PC-3 (cell line): ENCODE results near the gene SYNGR2. TPM values are rescaled to one million over a fixed set of nuclear protein-coding genes. Genes with fewer than 3 reads are reported as not detected.

ENCODE experiments used
- ATAC-seq: fragments of 200-7000 bp; cut with Tn5 transposase; 2 replicates; pipeline ENCODE4 v1.9.1; 2020; ENCODE audit warnings: mild to moderate bottlenecking, moderate library complexity
- BruUV-seq: library from RNA; stranded (reverse); fragments of 400-500 nt; replicated peaks from 2 replicates; lab custom pipeline; 2021; lab: Mats Ljungman, UMichigan
- CTCF ChIA-PET: fragments of 300-600 bp; sonication (Branson Sonifier 250); formaldehyde crosslinking; loops from one replicate; lab custom pipeline; 2022; ENCODE audit warnings: antibody characterized with exemption; lab: Charles Lee
- POLR2A ChIA-PET: fragments of 300-600 bp; sonication (Branson Sonifier 250); formaldehyde crosslinking; loops from one replicate; lab custom pipeline; 2022; ENCODE audit warnings: antibody characterized with exemption; ENCODE audit not compliant: unreplicated experiment; lab: Charles Lee
- DNase-seq: peaks from one replicate; pipeline ENCODE4 v3.0.0-alpha.2; 2015
- H2AFZ ChIP-seq: fragments of 300-600 bp; sonication (generic); 2 replicates; pipeline ENCODE4 v1.6.0; 2016; ENCODE audit warnings: antibody characterized with exemption, low read length
- H3F3A ChIP-seq: fragments of 300-600 bp; sonication (generic); one replicate; pipeline ENCODE4 v1.6.0; 2017; ENCODE audit warnings: antibody characterized with exemption, low read length, control low read depth, mild to moderate bottlenecking; ENCODE audit not compliant: unreplicated experiment
- H3K27ac ChIP-seq: fragments of 300-600 bp; sonication (generic); 2 replicates; pipeline ENCODE4 v1.5.1; 2016; ENCODE audit warnings: mild to moderate bottlenecking, low read length
- H3K27me3 ChIP-seq: fragments of 300-600 bp; sonication (generic); 2 replicates; pipeline ENCODE4 v1.6.1; 2016; ENCODE audit warnings: low read length, mixed read lengths
- H3K36me3 ChIP-seq: fragments of 300-600 bp; sonication (generic); 2 replicates; pipeline ENCODE4 v1.6.1; 2016; ENCODE audit warnings: low read depth, mixed run types, low read length, mixed read lengths
- H3K4me1 ChIP-seq: fragments of 300-600 bp; sonication (generic); 2 replicates; pipeline ENCODE4 v1.5.1; 2016; ENCODE audit warnings: low read length; ENCODE audit not compliant: insufficient read depth
- H3K4me2 ChIP-seq: fragments of 300-600 bp; sonication (generic); 2 replicates; pipeline ENCODE4 v1.6.0; 2016; ENCODE audit warnings: low read length
- H3K4me3 ChIP-seq: fragments of 300-600 bp; sonication (generic); 2 replicates; pipeline ENCODE4 v1.5.1; 2016; ENCODE audit warnings: mild to moderate bottlenecking, low read length, mixed read lengths
- H3K79me2 ChIP-seq: fragments of 300-600 bp; sonication (generic); 2 replicates; pipeline ENCODE4 v1.6.1; 2017; ENCODE audit warnings: low read length, mixed read lengths
- H3K9ac ChIP-seq: fragments of 300-600 bp; sonication (generic); 2 replicates; pipeline ENCODE4 v1.6.0; 2016; ENCODE audit warnings: mild to moderate bottlenecking, low read length
- H3K9me2 ChIP-seq: fragments of 300-600 bp; sonication (generic); replicated peaks from 2 replicates; pipeline ENCODE4 v1.6.1; 2016; ENCODE audit warnings: mixed run types, low read length, mixed read lengths
- H3K9me3 ChIP-seq: fragments of 300-600 bp; sonication (generic); 2 replicates; pipeline ENCODE4 v1.6.1; 2016; ENCODE audit warnings: low read length, mixed read lengths
- H4K20me1 ChIP-seq: fragments of 300-600 bp; sonication (generic); 2 replicates; pipeline ENCODE4 v1.6.1; 2016; ENCODE audit warnings: low read length, mixed read lengths
- CTCF ChIP-seq: fragments of 300-600 bp; sonication (generic); conservative IDR thresholded peaks from 2 replicates; pipeline ENCODE4 v1.5.1; 2017; ENCODE audit warnings: antibody characterized with exemption, low read depth, mild to moderate bottlenecking, low read length
- EZH2 ChIP-seq: fragments of 300-600 bp; sonication (generic); IDR thresholded peaks from one replicate; pipeline ENCODE4 v1.6.1; 2017; ENCODE audit warnings: antibody characterized with exemption, mild to moderate bottlenecking, low read length; ENCODE audit not compliant: unreplicated experiment
- EZH2phosphoT487 ChIP-seq: fragments of 300-600 bp; sonication (generic); IDR thresholded peaks from 2 replicates; pipeline ENCODE4 v1.6.1; 2018; ENCODE audit warnings: mild to moderate bottlenecking, antibody characterized with exemption, low read length, borderline replicate concordance
- intact Hi-C: fragments of 100-400 bp; cut with micrococcal nuclease; formaldehyde crosslinking; loops from 2 replicates; pipeline ENCODE4 v1.9.0; 2023
- total RNA-seq: library from RNA; depleted of rRNA; stranded (reverse); fragments of >200 nt; gene quantifications from 2 replicates; pipeline ENCODE4 v1.2.3, GENCODE V29; 2014

The SYNGR2 gene
- total RNA-seq, 1 experiment from 2014 or later: 213 TPM

- H3K27me3 ChIP-seq: no peaks in the 10 kb centered on the region
- DNase-seq: no peak
- H3F3A ChIP-seq: no peaks in the 10 kb centered on the region
- no peak for ATAC-seq
- H4K20me1 ChIP-seq: no peaks in the 10 kb centered on the region
- no TSS peak for BruUV-seq
- H3K9ac ChIP-seq: no peak overlapping the region
- no peaks in the 10 kb centered on the region for H3K9me3 ChIP-seq
- no peak overlapping the region for H3K27ac ChIP-seq
- H3K4me2 ChIP-seq: peak overlapping the region; percentile 99
- no peak for TF ChIP-seq CTCF
- no peak for TF ChIP-seq EZH2
- no peak for TF ChIP-seq EZH2phosphoT487
- CTCF ChIA-PET: no interaction called here
- no peak overlapping the region for H2AFZ ChIP-seq
- H3K4me3 ChIP-seq: 0 out of 2 replicates have a peak overlapping the region, but pooled peaks have one; percentile 95
- POLR2A ChIA-PET: no interaction called here
- peaks cover 18% of the 10 kb centered on the region for H3K4me1 ChIP-seq
- no peaks in the 10 kb centered on the region for H3K9me2 ChIP-seq
- peaks cover 15% of the 10 kb centered on the region; the same call in 1 of the 2 replicates for H3K36me3 ChIP-seq
- intact Hi-C loops: no loop called here
- H3K79me2 ChIP-seq: peaks cover 23% of the 10 kb centered on the region
Measured at GRCh38 chr17:78125976-78126894, 42.1 kb upstream of the SYNGR2 start.

DNA sequence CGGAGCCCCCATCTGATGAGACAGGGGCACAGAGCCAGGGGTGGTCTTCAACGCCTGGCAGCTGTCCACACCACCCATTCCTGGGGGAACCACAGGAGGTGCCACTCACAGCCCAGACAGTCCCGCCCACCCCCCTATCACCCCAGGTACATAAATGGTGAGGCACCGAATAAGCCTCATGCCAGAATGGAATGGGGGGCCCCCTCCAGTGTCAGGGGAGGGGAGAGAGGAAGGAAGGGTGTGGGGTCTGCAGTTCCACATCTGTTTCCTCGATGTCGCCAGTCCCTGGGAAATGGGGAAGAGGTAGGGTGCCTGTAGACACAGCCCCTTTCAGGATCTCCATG lies 41.5 kb upstream of the SYNGR2 start:
- no peak for DNase-seq
- Histone ChIP-seq H3K9me3 (no peaks in the 10 kb centered on the region), H3K79me2 (peaks cover 23% of the 10 kb centered on the region), H3K4me2 (peak overlapping the region; percentile 99), H3K4me3 (peak overlapping the region; percentile 95), H2AFZ (no peak overlapping the region), H4K20me1 (no peaks in the 10 kb centered on the region), H3K4me1 (peaks cover 18% of the 10 kb centered on the region), H3K36me3 (peaks cover 15% of the 10 kb centered on the region; the same call in 1 of the 2 replicates), H3K9ac (peak overlapping the region; percentile 83), H3K9me2 (no peaks in the 10 kb centered on the region), H3K27ac (0 out of 2 replicates have a peak overlapping the region, but pooled peaks have one; percentile 79), H3K27me3 (no peaks in the 10 kb centered on the region), H3F3A (no peaks in the 10 kb centered on the region)
- intact Hi-C loops: no loop called here
- no peak for ATAC-seq
- ChIA-PET CTCF (no interaction called here), POLR2A (no interaction called here)
- TF ChIP-seq EZH2phosphoT487: no peak
- no peak for TF ChIP-seq EZH2
- no peak for TF ChIP-seq CTCF
- BruUV-seq: no TSS peak
